HepG2 (cell line): ENCODE data around the gene PCYT2. TPM values are rescaled to one million over a fixed set of nuclear protein-coding genes. Genes with fewer than 3 reads are reported as not detected.

Experiments
- ATAC-seq: fragments of 200-7000 bp; cut with Tn5 transposase; 3 replicates; pipeline ENCODE4 v1.9.1; 2020; ENCODE audit warnings: mild to moderate bottlenecking, moderate library complexity
- BruUV-seq: library from RNA; stranded (reverse); fragments of 400-500 nt; replicated peaks from 2 replicates; lab custom pipeline; 2021; lab: Mats Ljungman, UMichigan
- CTCF ChIA-PET: fragments of 300-600 bp; formaldehyde crosslinking; extraction: SDS; loops from one replicate; lab custom pipeline; 2021; ENCODE audit warnings: low total read pairs, inconsistent platforms, low intra/inter-chr PET ratio; lab: Yijun Ruan, JAX
- POLR2A ChIA-PET: fragments of 350-600 bp; sonication (Branson Sonifier 250); formaldehyde crosslinking; loops from one replicate; lab custom pipeline; 2020; ENCODE audit warnings: antibody characterized with exemption, inconsistent platforms; lab: Yijun Ruan, JAX
- DNase-seq: peaks from one replicate; pipeline ENCODE4 v3.0.0-alpha.2; 2015; ENCODE audit warnings: low spot score
- FAIRE-seq: peaks from 3 replicates; lab custom pipeline; 2011; peaks lifted over from hg19 to GRCh38; lab: Jason Lieb, UNC
- H2AFZ ChIP-seq: one replicate; pipeline ENCODE4 v1.6.1; 2011; ENCODE audit warnings: low read length, inconsistent platforms
- H3K27ac ChIP-seq: fragments of 300-600 bp; 3 replicates; pipeline ENCODE4 v1.8.0; 2011; ENCODE audit warnings: mixed run types, mild to moderate bottlenecking, mixed read lengths, low read length, inconsistent platforms; ENCODE audit not compliant: insufficient read depth; ENCODE audit errors: extremely low read length
- H3K27me3 ChIP-seq, 2 experiments: fragments of 200-600 bp in 1 of 2; 2 replicates in 1 of 2; 3 replicates in 1 of 2; pipeline versions ENCODE4 v1.6.0 to v1.8.0; 2011; ENCODE audit warnings: low read length in 2 of 2, mild to moderate bottlenecking in 2 of 2, moderate library complexity in 2 of 2, inconsistent platforms in 1 of 2; ENCODE audit not compliant: insufficient read depth in 2 of 2, control insufficient read depth in 1 of 2
- H3K36me3 ChIP-seq, 2 experiments: fragments of 200-600 bp in 1 of 2; replicated peaks in 1 of 2; 2 replicates in 1 of 2; 3 replicates in 1 of 2; pipeline versions ENCODE4 v1.5.1 to v1.8.0; 2011; ENCODE audit warnings: low read length in 2 of 2, inconsistent platforms in 1 of 2; ENCODE audit not compliant: insufficient read depth in 2 of 2, control insufficient read depth in 1 of 2
- H3K4me1 ChIP-seq: 2 replicates; pipeline ENCODE4 v1.5.1; 2012; ENCODE audit warnings: low read length, inconsistent platforms; ENCODE audit not compliant: insufficient read depth
- H3K4me2 ChIP-seq: 2 replicates; pipeline ENCODE4 v1.6.0; 2011; ENCODE audit warnings: low read depth, low read length, inconsistent platforms
- H3K4me3 ChIP-seq, 3 experiments: fragments of 200-600 bp in 1 of 3; sonication (generic), shearing (Covaris generic) in 1 of 3; replicated peaks in 1 of 3; 2 replicates each; pipeline ENCODE4 v1.5.1; 2011 to 2016; ENCODE audit warnings: low read length in 3 of 3, inconsistent platforms in 2 of 3, low read depth in 2 of 3, mild to moderate bottlenecking in 2 of 3, control low read depth in 1 of 3, mixed read lengths in 1 of 3; ENCODE audit not compliant: insufficient read depth in 1 of 3
- H3K79me2 ChIP-seq: one replicate; pipeline ENCODE4 v1.6.1; 2011; ENCODE audit warnings: low read length, inconsistent platforms; ENCODE audit not compliant: insufficient read depth
- H3K9ac ChIP-seq: 2 replicates; pipeline ENCODE4 v1.6.0; 2011; ENCODE audit warnings: mild to moderate bottlenecking, low read depth, low read length, inconsistent platforms; ENCODE audit not compliant: insufficient read depth
- H3K9me3 ChIP-seq: 2 replicates; pipeline ENCODE4 v1.5.1; 2012; ENCODE audit warnings: mild to moderate bottlenecking, low read length
- H4K20me1 ChIP-seq: 2 replicates; pipeline ENCODE4 v1.6.0; 2011; ENCODE audit warnings: inconsistent platforms, mild to moderate bottlenecking, low read length, moderate library complexity; ENCODE audit not compliant: insufficient read depth
- ATAD3A ChIP-seq: sonication (generic); formaldehyde crosslinking; IDR thresholded peaks from 2 replicates; pipeline ENCODE4 v1.4.0; 2020; ENCODE audit warnings: missing genetic modification reagents
- HCFC1 ChIP-seq: fragments of 150-350 bp; IDR thresholded peaks from 2 replicates; pipeline ENCODE4 v1.6.1; 2014; ENCODE audit warnings: low read depth, low read length
- NONO ChIP-seq, 2 experiments: fragments of 450-650 bp in 1 of 2; sonication (generic) in 1 of 2; formaldehyde crosslinking in 1 of 2; IDR thresholded peaks in 1 of 2; conservative IDR thresholded peaks in 1 of 2; 2 replicates each; pipeline versions ENCODE4 v1.6.1 to v1.8.0; 2017 to 2022; ENCODE audit warnings: mild to moderate bottlenecking in 1 of 2, missing genetic modification reagents in 1 of 2, moderate library complexity in 1 of 2
- RBM22 ChIP-seq: fragments of 200-400 bp; formaldehyde crosslinking; optimal IDR thresholded peaks from 2 replicates; pipeline ENCODE3; 2017; ENCODE audit warnings: mild to moderate bottlenecking, low read length, moderate library complexity
- SATB2 ChIP-seq: sonication (generic); formaldehyde crosslinking; IDR thresholded peaks from 2 replicates; pipeline ENCODE4 v1.5.0; 2020; ENCODE audit warnings: missing genetic modification reagents
- WGBS: methylation state at CpG from one replicate; pipeline ENCODE4 v1.1.6; 2017; ENCODE audit warnings: low lambda C conversion rate; 5-methylcytosine and 5-hydroxymethylcytosine counted together
- in situ Hi-C: cut with HindIII; loops from 2 replicates; pipeline ENCODE4 v1.10.0; 2017; ENCODE audit warnings: low pct_unique_long_range_greater_than_20kb; ENCODE audit not compliant: extremely low pct_ligation_motif_present
- intact Hi-C: fragments of 100-400 bp; cut with micrococcal nuclease; formaldehyde crosslinking; loops from one replicate; pipeline ENCODE4 v1.10.0; 2022; ENCODE audit not compliant: unreplicated experiment
- polyA plus RNA-seq, 8 experiments: library from polyadenylated mRNA; depleted of rRNA in 3 of 8; stranded (reverse) in 7 of 8; unstranded in 1 of 8; fragments of >200 nt; fragmentation: Illumina TruSeq in 4 of 8; extraction: Trizol in 4 of 8; gene quantifications; 2 replicates each; pipeline versions ENCODE4 v1.2.1 to v1.2.3, GENCODE V29; 2011 to 2016; ENCODE audit warnings: low read depth in 4 of 8, missing spikeins in 1 of 8, mixed read lengths in 1 of 8; ENCODE audit not compliant: insufficient read depth in 1 of 8
- total RNA-seq, 5 experiments: library from RNA; depleted of rRNA; stranded (reverse); fragments of >200 nt; fragmentation: Illumina TruSeq; extraction: Trizol; gene quantifications; 2 replicates each; pipeline ENCODE4 v1.2.3, GENCODE V29; 2016; ENCODE audit warnings: low read depth in 1 of 5

Gene PCYT2
- total and polyA plus RNA-seq, 2 of the 13 experiments (the other 11 are each of a cell fraction or from before 2014, with no cell fraction given): 147 to 297 TPM

- intact Hi-C loops: no loop called here
- POLR2A ChIA-PET: interaction anchor here (1.2 to 1.4 kb wide), 2 partner anchors 11 to 15 kb away, joined by 3 to 5 read pairs; no protein-coding TSS in a partner anchor
- 97% methylated on average over 9 of the region's 11 CpGs for WGBS
Observed at GRCh38 chr17:81884520-81884919, 26.7 kb downstream of the PCYT2 start.

DNA sequence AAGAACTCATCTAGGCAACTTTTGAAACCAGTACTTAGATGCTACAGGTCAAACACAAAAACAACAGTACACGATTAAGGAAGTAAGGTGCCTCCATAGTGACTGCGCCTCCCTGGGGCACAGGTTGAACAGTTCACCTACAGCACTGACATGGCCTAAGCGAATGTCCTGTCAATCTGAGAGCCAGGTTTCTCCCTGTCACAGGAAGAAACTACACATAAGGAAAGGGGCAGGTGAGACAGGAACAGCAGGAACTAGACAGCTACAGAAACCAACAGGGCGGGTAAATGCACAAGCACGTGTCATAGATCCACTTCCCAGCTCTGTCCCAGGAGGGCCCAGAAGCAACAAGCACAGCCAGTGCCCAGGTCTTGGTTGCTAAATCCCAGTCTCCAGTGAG is 32.1 kb downstream of the PCYT2 start:
- Histone ChIP-seq H4K20me1 (no peaks in the 10 kb centered on the region), H3K9ac (no peak overlapping the region), H3K27ac (no peak overlapping the region), H3K36me3 (peaks cover 5 to 34% of the 10 kb centered on the region in 2 experiments; a peak in 4 of 5 replicates), H3K79me2 (no peaks in the 10 kb centered on the region), H2AFZ (no peak overlapping the region), H3K9me3 (no peaks in the 10 kb centered on the region), H3K27me3 (no peaks in the 10 kb centered on the region), H3K4me1 (no peaks in the 10 kb centered on the region), H3K4me2 (no peak overlapping the region)
- in situ Hi-C loops: no loop called here
- BruUV-seq: no TSS peak
- FAIRE-seq (no peak), ATAC-seq (no peak)
- intact Hi-C loops: no loop called here
- WGBS: 80% methylated on average over 5 of the region's 5 CpGs
- CTCF ChIA-PET: no interaction called here
- POLR2A ChIA-PET: interaction anchor here (2.3 kb wide), 1 partner anchor 18 kb away, joined by 7 read pairs; the partner anchor contains the start of gene P4HB
- TF ChIP-seq HCFC1 (no peak), ATAD3A (no peak), RBM22 (peak; percentile 68)
- TF ChIP-seq, all 625 proteins: peak for 1
- no peak overlapping the region for H3K4me3 ChIP-seq
- DNase-seq: no peak

More at GRCh38 chr17:81884520-81884919, 26.7 kb downstream of the PCYT2 start:
- DNase-seq (no peak), ATAC-seq (peak; percentile 49), FAIRE-seq (no peak)
- Histone ChIP-seq H3K36me3 (peaks cover 39 to 73% of the 10 kb centered on the region in 2 experiments), H3K4me2 (no peak overlapping the region), H3K27ac (no peak overlapping the region), H3K27me3 (no peaks in the 10 kb centered on the region), H3K4me3 (no peak overlapping the region), H3K9me3 (no peaks in the 10 kb centered on the region), H3K79me2 (peaks cover 28% of the 10 kb centered on the region), H3K9ac (no peak overlapping the region), H3K4me1 (peaks cover 12% of the 10 kb centered on the region), H2AFZ (no peak overlapping the region), H4K20me1 (no peaks in the 10 kb centered on the region)
- TF ChIP-seq SATB2 (CRISPR knock-in tag): no peak
- TF ChIP-seq NONO (IDR thresholded peaks at IDR 0.05): no peak
- 0 out of 2 replicates have a peak, but pooled peaks have one; percentile 23 for TF ChIP-seq NONO (CRISPR knock-in tag; conservative IDR thresholded peaks at IDR 0.05)
- no TSS peak for BruUV-seq
- CTCF ChIA-PET: no interaction called here
- in situ Hi-C loops: no loop called here
